A549 (cell line): ENCODE results near the gene KCNIP2.
A peak's percentile ranks its signal among the peaks of the same experiment; 100 is the strongest.

Experiments used
- CHD2 ChIP-seq: fragments of 150-350 bp; IDR thresholded peaks from 2 replicates; pipeline ENCODE4 v1.6.1; 2014; ENCODE audit warnings: low read length; ENCODE audit not compliant: partially characterized antibody
- JUNB ChIP-seq: fragments of >200 bp; sonication (Bioruptor Twin); formaldehyde crosslinking; IDR thresholded peaks from 2 replicates; pipeline ENCODE4 v1.6.1; 2016
- MAFK ChIP-seq: fragments of 450-650 bp; IDR thresholded peaks from 2 replicates; pipeline ENCODE4 v1.6.1; 2014; ENCODE audit not compliant: partially characterized antibody
- PHF8 ChIP-seq: fragments of 200-600 bp; sonication (generic); IDR thresholded peaks from 2 replicates; pipeline ENCODE4 v1.6.1; 2016; ENCODE audit warnings: low read depth, mild to moderate bottlenecking, antibody characterized with exemption, moderate library complexity, borderline replicate concordance
- TP53 ChIP-seq: fragments of 250-450 bp; sonication (Bioruptor Pico); IDR thresholded peaks from 2 replicates; pipeline ENCODE4 v1.5.0; 2021; ENCODE audit warnings: mild to moderate bottlenecking, moderate library complexity
- ZSCAN20 ChIP-seq: fragments of 250-450 bp; sonication (Bioruptor Pico); IDR thresholded peaks from 2 replicates; pipeline ENCODE4 v1.8.0; 2022; ENCODE audit warnings: mild to moderate bottlenecking, moderate library complexity
- TF ChIP-seq, protein P1 (sequence below): fragments of >200 bp; sonication (Bioruptor Twin); formaldehyde crosslinking; IDR thresholded peaks from 3 replicates; pipeline ENCODE4 v1.5.1; 2016

DNA sequence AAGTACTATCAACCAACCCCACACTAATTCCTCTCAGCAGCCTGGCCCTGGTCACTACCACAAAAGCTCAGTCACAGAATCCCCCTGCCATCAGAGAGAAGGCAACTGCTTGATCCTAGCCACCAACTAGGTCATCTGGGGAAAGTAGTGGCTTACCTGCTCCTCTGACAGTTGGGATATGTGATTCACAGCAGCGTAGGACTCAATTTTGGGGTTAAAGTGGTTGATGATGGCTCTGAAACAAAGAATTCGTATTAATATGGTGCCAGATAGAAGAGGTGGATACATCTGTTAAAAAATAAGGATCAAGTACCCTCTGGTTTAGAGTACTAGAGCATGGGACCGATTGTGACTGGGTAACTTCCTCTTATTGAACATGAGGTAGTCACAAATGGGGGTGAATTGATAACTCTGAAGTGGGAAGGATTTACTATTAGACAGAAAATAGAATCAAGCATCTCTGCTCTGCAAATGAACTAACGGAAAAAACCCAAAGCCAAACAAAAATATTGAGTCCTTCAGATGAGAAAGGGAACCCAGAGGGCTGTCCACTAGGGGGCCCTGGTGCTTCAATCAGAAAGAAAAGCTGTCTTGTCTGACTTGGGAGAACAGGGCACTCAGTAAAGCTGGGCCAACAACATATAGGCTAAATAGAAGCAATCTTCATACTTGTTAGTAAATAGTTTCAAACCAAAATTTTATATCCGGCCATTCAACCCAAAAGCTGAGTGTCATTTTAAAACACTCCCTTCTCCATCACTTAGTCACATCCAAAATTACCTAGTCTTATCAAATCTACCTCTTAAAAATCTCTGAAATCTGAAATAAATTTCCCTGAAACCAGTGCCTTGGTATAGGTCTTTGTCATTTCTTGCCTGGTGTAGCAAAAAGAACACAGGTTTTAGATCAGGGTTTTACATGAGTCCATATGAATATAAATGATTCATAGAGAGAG is 45.9 kb upstream of the KCNIP2 start:
- TF ChIP-seq, protein P1, sequence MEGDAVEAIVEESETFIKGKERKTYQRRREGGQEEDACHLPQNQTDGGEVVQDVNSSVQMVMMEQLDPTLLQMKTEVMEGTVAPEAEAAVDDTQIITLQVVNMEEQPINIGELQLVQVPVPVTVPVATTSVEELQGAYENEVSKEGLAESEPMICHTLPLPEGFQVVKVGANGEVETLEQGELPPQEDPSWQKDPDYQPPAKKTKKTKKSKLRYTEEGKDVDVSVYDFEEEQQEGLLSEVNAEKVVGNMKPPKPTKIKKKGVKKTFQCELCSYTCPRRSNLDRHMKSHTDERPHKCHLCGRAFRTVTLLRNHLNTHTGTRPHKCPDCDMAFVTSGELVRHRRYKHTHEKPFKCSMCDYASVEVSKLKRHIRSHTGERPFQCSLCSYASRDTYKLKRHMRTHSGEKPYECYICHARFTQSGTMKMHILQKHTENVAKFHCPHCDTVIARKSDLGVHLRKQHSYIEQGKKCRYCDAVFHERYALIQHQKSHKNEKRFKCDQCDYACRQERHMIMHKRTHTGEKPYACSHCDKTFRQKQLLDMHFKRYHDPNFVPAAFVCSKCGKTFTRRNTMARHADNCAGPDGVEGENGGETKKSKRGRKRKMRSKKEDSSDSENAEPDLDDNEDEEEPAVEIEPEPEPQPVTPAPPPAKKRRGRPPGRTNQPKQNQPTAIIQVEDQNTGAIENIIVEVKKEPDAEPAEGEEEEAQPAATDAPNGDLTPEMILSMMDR, result peak; percentile 93
- TF ChIP-seq JUNB, result no peak
- no peak for TF ChIP-seq CHD2
- no peak for TF ChIP-seq MAFK
- TF ChIP-seq PHF8, result no peak
- TF ChIP-seq TP53 (CRISPR knock-in tag), result no peak
- no peak for TF ChIP-seq ZSCAN20 (CRISPR knock-in tag)
